Measurements from ENCODE around the gene HIGD1A.

HIGD1A gene

DNA sequence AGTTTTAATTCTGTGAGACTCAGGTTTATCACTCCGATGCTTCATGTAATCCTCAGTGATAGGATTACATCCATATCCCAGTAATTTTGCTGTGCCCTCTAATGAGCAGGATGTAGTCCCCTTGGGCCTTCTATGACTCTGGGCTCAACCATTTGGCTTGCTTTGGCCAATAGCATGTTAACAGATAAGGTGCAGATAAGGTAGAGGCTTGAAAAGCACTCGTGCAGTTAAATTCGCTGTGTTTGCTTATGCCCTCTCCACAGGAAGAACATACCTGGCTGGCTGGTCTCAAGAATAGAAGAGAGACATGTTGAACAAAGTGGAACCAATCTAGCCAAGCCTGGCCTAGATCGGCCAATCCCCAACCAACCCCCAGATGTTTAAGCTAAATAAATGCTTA lies 51.3 kb downstream of the HIGD1A start:
- DNase-seq = no peak

DNA sequence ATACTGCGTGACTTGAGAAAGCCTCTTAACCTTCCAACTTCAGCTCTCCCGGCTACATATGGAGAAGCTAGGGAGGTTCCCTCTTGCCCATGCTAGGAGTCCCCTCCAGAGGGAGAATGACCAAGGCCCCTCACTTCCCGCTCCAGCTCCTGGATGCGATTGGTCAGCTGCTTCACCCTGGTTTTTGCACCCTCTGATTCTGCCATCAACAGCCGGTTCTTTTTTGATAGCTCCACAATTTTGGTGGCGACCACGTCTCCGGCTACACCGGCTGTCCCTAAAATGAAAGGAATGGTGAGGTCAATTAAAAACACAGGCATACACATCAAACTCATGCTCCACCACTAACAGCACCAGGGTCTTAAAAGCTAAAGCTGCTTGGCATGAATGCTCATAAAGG lies 51.8 kb downstream of the HIGD1A start:
- DNase-seq = no peak

DNA sequence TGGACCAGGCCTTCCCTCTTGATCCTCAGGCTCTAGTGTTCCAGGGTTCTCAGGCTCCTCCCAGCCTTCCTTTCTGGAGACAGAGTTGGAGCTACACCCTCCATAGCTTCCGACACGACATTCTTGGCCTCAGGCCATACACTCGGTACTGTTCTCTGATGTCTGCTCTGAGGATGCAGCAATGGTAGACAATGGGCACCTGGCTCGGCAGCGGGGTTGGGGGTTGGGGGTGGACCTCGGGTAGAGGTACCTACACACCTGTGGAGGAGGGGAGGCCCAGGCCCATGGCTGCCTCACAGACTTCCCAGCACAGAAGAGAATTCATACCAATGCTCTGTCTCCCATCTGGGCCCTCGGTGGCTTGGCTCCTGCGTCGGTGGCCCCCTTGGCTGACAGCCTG lies 52.7 kb downstream of the HIGD1A start:
- no peak for DNase-seq

DNA sequence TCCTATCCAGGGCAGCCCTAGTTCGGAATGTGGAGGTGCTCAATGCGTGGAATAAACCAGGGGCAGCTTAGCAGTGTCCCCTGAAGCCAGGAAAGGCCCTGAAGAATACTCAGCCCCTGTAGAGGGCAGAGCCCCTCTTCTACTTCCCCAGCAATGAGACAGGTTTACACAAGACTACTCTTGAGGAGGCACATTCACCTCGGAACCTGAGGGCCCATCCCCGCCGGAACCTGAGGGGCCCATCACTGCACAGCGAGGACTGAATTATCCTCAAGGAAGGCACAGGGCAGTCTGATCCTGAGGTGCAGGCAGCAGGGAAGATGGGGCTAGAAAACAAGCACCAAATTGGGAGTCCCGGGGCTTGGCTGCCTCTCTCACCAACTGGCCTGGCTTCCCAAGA lies 53.5 kb downstream of the HIGD1A start:
- no peak for DNase-seq

DNA sequence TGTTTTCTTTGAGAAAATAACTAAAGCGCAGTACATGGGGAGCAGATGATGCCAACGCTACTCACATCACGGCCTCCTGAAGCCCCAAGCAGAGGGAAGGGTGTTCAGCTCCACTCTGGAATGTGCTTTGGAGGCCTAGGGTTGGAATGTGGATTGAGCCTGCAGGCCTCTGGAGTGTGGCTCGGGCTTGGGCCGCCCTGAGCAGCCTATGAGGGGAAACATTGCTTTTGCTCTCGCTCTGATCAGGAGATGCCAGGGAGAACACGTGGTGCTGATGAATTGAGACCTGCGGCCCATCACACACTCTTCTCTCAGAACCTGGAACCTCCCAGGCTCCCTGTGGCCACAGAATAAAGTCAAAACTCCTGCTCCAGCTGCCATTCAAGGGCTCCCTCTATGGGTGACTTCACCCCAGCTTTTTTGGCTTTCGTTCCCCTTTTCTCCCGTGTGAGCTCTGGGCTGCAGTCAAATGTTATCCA lies 54.5 kb downstream of the HIGD1A start:
- DNase-seq = no peak

DNA sequence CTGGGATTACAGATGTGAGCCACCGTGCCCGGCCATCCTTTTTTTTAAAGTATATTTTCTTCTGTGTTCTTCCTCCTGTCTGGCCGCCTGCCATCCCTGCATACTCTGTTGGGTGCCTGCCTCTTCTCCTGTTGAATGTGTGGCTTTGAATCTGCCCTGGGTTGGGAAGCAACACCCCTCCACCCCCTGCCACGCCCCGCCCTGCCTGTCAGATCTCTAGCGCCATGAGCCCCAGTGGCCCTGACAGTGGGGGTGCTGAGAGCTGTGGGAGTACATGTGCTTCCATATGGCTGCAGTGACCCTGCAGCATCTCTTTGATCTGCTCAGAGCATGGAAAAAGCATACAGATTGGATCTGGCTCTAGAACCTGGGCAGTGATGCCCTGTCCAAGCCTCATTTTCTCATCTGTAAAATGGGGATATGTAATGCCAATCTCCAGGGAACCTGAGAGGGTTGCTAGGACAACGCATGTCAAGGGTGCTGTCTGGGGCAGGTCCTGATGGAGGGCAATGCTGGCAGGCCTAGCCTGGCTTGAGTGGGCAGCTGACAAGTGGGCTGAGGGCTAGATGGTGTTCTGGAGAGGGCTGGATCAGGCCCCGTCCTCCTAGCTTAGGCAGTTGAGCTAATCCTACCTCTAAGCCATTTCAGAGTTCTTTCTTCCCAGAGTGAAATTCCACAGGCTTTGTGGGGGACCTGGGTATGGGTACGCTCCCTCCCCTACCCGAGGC lies 55.1 kb downstream of the HIGD1A start:
- DNase-seq = no peak

DNA sequence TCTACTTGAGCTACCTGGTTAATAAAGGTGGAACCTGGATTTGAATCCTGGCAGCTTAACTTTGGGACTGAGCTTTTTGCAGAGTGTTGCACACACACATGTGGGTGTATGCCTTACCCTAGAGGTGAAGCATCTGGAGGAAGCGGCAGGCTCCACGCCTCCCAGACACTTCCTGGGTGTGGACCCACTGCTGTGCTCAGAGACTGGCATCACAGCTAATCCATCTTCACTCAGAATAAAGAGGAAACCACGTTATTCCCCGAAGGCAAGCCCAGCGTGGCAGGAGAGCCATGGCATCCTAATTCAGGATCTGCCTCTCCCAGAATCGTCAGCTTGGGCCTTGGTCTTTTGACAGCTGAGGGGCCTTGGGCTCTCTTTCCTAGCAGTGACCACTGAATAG lies 56.7 kb downstream of the HIGD1A start:
- DNase-seq = peak in 1 of 2 donors; percentile 17

DNA sequence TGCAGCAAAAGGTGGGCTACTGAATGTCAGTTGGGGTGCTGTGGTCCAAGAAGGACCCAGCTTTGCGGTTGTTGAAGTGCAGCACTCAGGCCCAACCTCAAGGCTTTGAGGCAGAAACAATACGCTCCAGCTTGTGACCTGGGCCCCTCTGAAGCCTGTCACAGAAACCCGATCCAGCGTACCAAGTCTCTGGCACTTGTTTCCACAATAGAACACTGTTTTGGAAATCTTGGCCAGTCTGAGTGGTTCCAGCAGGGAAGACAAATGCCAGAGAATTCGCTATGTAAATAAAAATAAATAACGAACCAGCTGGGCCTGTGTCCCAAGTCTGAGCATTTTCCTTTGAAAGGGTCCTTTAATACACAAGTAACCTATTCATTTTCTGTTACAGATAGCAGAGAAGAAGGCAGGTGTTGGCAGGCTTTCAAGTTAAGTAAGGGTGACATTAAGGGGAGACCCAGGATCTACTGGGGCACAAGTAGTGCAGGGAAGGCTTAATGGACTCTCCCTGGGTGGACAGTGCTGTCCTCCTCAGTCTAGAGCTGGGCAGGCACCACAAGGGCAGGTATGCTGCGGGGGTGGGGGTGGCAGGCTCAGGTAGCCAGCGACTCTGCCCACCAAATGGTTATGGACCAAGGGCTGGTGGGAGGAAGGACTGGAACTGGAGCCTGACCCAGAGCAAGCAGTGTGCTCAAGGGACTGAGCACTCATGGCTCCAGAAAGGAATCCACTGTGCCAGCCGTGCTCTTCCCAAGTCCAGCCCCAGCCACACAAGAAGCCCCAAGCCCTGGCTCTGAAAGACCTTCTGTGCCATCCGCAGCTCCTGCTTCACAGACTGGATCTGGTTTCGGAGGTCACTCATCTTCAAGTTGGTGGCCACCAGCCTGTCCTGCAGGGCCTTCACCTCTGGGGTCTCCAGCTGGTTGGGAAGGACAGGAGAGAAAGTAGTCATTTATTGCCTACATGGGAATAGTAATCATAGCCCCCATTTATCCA lies 57.5 kb downstream of the HIGD1A start:
- DNase-seq = no peak

DNA sequence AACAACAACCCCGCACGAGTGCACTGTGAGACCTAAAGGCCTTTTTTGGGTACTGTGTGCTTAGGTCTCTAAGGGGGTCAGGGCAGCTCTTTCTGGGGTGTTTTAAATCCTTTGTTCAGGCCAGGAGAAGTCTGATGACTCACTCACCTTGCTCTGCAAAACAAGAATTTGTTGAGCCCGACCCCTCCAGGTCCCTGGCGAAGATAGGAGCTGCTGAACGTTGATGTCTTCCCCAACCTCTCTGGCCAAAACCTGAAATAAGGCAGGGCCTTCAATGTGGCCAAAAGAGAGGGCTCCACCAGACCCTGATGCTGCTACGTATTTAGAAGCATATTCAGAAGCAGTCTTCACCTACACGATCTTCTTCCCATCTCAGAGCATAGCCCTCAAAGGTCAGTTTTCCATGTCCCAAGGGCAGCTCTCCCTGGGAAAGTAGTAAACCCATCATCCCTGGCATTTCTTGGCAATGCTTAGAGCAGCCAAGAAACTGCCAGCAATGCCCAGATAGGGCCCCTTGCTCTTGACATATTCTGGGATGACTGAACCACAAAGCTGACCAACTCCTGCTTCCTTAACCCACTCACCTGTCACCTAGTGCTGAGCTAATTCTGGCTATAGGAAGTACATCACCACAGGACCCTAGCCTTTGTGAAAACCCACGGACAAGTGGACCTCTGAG lies 58.4 kb downstream of the HIGD1A start:
- peak in 1 of 2 donors; percentile 3 for DNase-seq

DNA sequence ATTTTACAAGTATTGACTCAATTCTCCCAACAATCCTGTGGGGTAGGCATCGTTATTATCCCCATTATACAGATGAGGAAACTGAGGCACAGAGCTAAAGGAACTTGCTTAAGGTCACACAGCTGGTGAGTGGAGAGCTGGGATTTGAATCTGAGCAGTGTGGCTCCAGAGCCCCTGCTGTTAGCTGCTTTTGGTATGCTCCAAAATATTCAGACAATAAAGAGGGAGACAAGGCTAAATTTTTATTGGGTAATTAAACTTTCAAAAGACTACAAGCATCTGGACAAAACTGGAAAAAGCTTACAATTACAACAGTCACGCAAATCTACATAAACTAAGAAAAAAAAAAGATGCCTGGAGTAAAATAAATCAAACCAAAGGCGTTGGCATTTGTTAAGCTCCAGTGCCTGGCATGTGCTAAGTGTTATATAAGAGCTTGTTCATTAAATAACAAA lies 59.0 kb downstream of the HIGD1A start:
- DNase-seq = no peak

DNA sequence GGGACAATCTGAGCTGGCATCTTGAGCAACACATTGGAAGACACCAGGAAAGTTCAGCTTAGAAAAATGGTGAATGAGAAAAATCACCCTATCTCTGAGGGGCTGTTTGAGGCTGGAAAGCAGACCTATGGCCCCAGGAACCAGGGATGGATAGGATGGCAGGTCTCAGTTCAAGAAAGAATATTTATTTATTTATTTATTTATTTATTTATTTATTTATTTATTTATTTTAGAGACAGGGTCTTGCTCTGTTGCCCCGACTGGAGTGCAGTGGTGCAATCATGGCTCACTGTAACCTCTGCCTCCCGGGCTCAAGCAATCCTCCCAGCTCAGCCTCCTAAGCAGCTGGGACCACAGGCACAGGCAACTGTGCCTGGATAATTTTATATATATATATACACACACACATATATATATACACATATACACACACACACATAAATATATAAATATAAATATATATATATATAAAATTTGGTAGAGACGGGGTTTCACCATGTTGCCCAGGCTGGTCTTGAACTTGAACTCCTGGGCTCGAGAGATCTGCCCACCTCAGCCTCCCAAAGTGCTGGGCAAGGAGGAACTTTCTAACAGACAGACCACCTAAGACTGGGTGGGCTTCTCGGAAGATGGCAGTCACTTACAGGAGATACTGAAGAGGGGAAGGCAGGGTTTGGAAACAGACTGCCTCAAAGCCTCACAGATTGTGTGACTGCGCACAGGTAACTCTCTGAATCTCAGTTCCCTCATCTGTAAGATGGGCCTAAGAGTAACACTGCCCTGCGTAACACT lies 60.9 kb downstream of the HIGD1A start:
- DNase-seq = no peak

DNA sequence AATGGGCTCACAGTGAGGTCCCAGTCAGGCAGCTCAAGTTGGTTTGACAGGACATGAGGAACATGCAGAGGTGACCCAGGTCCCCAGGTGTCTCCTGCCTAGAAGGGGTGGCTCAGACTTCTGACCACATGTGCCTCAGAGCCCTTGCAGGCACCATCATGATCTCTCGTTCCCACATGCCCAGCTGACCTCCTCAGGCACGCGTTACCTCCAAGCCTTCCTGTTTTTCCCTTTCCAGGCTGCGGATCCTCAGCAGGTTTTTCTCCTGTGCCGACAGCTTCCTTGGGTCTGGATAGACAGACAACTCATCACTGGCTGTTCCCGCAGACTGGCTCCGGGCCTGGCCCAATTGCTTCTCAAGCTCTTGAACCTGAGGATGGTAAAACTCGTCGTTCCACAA lies 61.6 kb downstream of the HIGD1A start:
- no peak for DNase-seq

DNA sequence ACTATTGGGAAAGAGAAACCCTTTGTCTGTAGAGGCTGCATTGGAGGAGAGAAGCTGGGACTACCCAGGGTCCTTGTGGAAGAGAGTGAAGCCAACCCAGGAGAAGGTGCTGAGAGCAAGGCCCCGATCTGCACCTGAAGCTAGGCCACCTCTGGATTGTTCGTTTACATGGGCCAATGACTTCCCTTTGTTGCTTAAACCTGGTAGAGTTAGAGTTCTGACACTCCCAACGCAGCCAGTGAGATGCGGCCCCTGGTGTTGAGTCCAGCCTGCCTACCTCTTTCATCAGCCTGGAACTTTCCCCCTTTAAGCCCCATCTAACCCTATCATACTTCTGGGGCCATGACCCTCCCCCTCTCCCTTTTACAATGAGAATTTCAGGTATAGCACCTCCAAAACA lies 62.0 kb downstream of the HIGD1A start:
- DNase-seq = no peak

DNA sequence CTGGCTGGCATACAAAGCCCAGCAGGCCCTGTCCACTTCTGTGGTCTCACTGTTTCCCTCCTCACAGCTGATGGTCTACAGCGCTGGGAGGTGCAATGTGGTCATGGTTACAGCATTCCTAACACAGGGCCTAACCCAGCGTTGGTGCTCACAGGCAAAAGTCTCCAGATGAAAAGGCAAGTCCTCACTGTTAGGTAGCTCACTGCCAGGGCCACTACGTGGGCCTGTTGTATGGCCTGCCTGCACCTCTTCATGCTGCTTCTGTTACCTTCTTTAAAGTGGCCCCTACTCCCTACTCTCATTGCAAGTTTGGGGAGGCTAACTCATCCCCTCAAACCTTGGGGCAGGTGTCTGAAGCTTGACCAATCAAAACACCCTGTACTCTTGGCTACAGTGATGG lies 62.5 kb downstream of the HIGD1A start:
- no peak for DNase-seq

DNA sequence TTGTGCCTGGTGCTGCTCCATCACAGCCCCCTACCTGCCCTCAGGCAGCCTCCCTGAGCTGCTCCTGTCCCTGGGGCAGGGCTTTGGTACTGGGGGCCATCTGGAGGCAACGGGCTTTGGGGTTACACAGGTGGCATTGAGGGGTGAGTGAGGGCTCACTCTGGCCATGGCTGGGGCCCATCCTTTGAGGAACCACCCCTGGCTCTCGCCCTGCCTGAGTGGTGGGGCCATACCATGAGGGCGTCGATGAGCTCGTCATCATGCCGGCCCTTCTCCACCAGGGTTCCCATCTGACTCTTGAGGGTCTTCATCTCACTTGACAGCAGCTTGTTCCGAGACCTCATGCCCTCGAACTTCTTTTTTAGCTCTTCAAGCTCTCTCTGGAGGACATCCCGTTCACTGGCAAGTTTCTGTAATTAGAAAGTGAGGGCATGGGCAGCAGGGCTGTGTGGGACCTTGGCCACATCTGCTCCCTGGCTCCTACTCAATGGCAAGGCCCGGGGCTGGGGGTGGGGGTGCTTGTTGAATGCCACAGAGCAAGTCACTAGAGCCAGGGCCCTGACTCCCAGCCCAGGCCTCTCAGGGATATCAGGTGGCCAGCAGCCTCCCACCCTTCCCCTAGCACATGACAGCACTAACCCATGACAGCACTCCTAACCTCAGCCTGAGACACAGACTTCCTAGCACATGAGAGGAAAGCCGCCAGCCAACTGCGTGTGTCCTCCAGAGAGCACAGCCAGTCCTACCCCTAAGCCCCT lies 64.7 kb downstream of the HIGD1A start:
- DNase-seq = no peak

DNA sequence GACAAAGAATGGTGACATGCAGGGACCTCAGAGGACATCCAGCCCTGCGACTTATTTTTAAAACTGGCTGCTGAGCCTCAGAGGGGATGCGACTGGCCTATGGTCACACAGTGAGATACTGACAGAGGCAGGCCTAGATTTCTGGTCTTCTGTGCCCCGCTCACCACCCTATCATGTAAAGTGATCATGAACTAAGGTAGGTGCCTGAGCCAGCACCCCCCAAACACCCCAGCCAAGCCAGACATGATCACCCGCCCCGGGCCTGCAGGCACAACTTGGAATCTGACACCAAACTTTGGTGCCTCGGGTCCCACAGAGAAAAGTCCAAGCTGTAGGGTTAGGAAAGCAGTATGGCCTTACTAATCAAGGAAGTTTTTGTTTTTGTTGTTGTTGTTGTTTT lies 67.8 kb downstream of the HIGD1A start:
- DNase-seq = no peak

DNA sequence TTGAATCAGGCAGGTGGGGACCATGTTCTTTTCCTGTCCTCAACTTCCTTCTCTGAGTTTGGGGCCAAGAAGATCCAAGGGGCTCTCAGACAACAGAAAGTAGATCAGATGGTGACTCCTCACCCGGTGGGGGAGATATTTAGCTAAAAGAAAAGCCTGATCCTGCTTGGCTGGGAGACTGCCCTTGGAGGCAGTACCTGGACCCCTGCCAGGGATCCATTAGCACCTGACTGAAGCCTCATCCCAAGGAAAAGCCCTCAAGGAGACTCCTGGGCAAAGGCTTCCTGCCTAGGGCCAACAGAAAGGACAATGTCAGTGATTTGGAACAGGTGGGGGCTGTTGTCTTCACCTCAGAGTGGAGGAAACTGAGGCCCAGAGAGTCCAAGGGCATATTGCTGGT lies 68.2 kb downstream of the HIGD1A start:
- no peak for DNase-seq

DNA sequence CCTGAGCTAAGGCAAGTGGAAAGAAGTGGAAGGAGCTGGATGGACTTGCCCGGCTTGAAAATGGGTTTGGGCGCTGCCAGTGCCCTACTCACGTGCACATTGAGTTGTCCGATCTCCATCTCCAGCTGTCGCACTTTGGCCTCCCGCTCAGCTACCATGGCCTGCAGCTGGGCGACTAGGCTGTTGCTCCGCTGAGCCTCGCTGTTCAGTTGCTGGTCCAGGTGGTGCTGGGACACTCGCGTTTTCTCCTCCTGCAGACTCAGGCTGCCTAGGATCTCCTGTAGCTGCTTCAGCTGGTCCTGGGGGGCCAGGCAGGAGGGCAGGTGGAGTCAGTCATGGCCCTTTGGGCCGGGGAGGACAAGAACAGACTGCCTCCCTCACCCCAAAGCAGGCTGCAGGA lies 68.7 kb downstream of the HIGD1A start:
- no peak for DNase-seq

DNA sequence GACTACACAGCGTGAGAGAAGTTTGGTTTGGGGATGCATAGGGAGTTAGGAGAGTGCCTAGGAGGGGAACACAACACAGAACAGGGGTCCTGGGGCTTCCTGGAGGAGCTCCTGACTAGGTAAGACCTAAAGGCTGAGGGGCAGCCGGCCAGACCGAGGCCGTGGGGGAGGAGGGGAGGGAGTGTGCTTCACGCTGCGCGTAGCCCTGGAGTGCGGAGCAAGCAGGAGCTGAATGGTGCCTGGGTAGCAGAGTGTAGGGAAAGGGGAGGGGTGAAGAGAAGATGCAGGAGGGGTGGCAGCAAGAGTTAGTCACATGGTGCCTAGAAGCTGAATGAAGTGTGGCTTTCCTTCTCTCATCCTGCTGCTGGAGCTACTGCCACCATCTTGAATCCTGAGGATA lies 69.3 kb downstream of the HIGD1A start:
- DNase-seq = no peak

DNA sequence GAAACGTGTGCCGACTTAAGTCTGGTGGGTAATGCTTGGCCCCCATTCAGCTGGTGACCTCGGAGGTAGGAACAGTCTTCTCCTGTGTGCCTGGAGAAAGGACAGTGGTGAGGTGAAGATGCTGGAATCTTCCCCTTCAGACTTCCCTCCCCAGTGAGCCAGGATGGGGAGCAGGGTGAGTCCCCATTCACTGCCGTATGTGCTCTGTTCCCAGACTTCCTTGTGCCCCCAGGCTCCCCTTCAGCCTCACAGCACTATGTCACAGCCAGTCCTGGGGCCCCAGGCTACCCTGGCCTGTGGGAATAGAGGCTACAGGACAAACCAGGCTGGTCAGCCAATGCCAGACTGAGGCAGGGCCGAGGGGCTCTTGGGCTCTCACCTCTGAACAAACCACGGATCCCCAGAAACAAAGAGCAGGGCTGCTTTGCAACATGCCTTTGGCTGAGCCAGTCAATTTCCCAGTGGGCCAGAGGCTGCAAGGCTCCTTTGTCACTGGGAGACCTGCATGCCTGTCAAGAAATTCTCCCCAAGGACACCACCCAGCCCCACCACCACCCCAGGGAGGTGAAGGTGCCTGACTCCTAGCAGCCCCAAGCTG lies 69.9 kb downstream of the HIGD1A start:
- DNase-seq = no peak
